Activated naive CD8-positive, alpha-beta T cell (primary cell): Measurements from ENCODE around the gene ADIPOR2.
A peak's percentile ranks its signal among the peaks of the same experiment; 100 is the strongest.

ENCODE experiments used
- H3K27ac Mint-ChIP-seq: one replicate; pipeline ENCODE4 v1.8.0; 2021; ENCODE audit warnings: mixed read lengths
- H3K27me3 Mint-ChIP-seq: one replicate; pipeline ENCODE4 v1.8.0; 2021; ENCODE audit warnings: mixed read lengths
- H3K36me3 Mint-ChIP-seq: one replicate; pipeline ENCODE4 v1.8.0; 2021; ENCODE audit warnings: mixed read lengths
- H3K4me1 Mint-ChIP-seq: one replicate; pipeline ENCODE4 v1.8.0; 2021; ENCODE audit warnings: low read depth, mixed read lengths
- H3K4me3 Mint-ChIP-seq: one replicate; pipeline ENCODE4 v1.8.0; 2021; ENCODE audit warnings: mild to moderate bottlenecking, mixed read lengths
- H3K9me3 Mint-ChIP-seq: one replicate; pipeline ENCODE4 v1.8.0; 2021; ENCODE audit warnings: low read depth, mixed read lengths

Gene ADIPOR2

GRCh38 chr12:1799051-1799881 lies 108.4 kb downstream of the ADIPOR2 start:
- H3K36me3 Mint-ChIP-seq = no peaks in the 10 kb centered on the region
- H3K4me3 Mint-ChIP-seq = no peak overlapping the region
- peaks cover 6% of the 10 kb centered on the region for H3K4me1 Mint-ChIP-seq
- no peaks in the 10 kb centered on the region for H3K9me3 Mint-ChIP-seq
- no peaks in the 10 kb centered on the region for H3K27me3 Mint-ChIP-seq
- no peak overlapping the region for H3K27ac Mint-ChIP-seq

- no peak overlapping the region for H3K4me3 Mint-ChIP-seq
- H3K27me3 Mint-ChIP-seq = no peaks in the 10 kb centered on the region
- H3K27ac Mint-ChIP-seq = no peak overlapping the region
- no peaks in the 10 kb centered on the region for H3K9me3 Mint-ChIP-seq
- H3K4me1 Mint-ChIP-seq = peaks cover 11% of the 10 kb centered on the region
- H3K36me3 Mint-ChIP-seq = no peaks in the 10 kb centered on the region
These were observed 109.1 kb downstream of the ADIPOR2 start for GRCh38 chr12:1799882-1800400.

- no peak overlapping the region for H3K27ac Mint-ChIP-seq
- H3K36me3 Mint-ChIP-seq = no peaks in the 10 kb centered on the region
- no peak overlapping the region for H3K4me3 Mint-ChIP-seq
- H3K4me1 Mint-ChIP-seq = peaks cover 10% of the 10 kb centered on the region
- no peaks in the 10 kb centered on the region for H3K27me3 Mint-ChIP-seq
- H3K9me3 Mint-ChIP-seq = no peaks in the 10 kb centered on the region
These were observed 109.8 kb downstream of the ADIPOR2 start for GRCh38 chr12:1800401-1801302.

- Mint-ChIP-seq H3K4me1 (peaks cover 7% of the 10 kb centered on the region), H3K27me3 (no peaks in the 10 kb centered on the region), H3K9me3 (no peaks in the 10 kb centered on the region), H3K4me3 (no peak overlapping the region), H3K27ac (no peak overlapping the region), H3K36me3 (no peaks in the 10 kb centered on the region)
These were observed 110.6 kb downstream of the ADIPOR2 start for GRCh38 chr12:1801303-1801975.

- H3K27me3 Mint-ChIP-seq = no peaks in the 10 kb centered on the region
- no peak overlapping the region for H3K4me3 Mint-ChIP-seq
- no peak overlapping the region for H3K27ac Mint-ChIP-seq
- no peaks in the 10 kb centered on the region for H3K36me3 Mint-ChIP-seq
- H3K4me1 Mint-ChIP-seq = peaks cover 5% of the 10 kb centered on the region
- H3K9me3 Mint-ChIP-seq = no peaks in the 10 kb centered on the region
These were observed 112.9 kb downstream of the ADIPOR2 start for GRCh38 chr12:1803736-1804135.

- Mint-ChIP-seq H3K4me3 (no peak overlapping the region), H3K4me1 (peaks cover 5% of the 10 kb centered on the region), H3K27ac (peak overlapping the region; percentile 85), H3K27me3 (no peaks in the 10 kb centered on the region), H3K9me3 (no peaks in the 10 kb centered on the region), H3K36me3 (no peaks in the 10 kb centered on the region)
These were observed 113.9 kb downstream of the ADIPOR2 start for GRCh38 chr12:1804545-1805332.

GRCh38 chr12:1805441-1806081 lies 114.7 kb downstream of the ADIPOR2 start:
- no peaks in the 10 kb centered on the region for H3K36me3 Mint-ChIP-seq
- no peak overlapping the region for H3K27ac Mint-ChIP-seq
- no peaks in the 10 kb centered on the region for H3K27me3 Mint-ChIP-seq
- no peak overlapping the region for H3K4me3 Mint-ChIP-seq
- peaks cover 11% of the 10 kb centered on the region for H3K4me1 Mint-ChIP-seq
- H3K9me3 Mint-ChIP-seq = no peaks in the 10 kb centered on the region

GRCh38 chr12:1806301-1807086 lies 115.6 kb downstream of the ADIPOR2 start:
- Mint-ChIP-seq H3K27me3 (no peaks in the 10 kb centered on the region), H3K9me3 (no peaks in the 10 kb centered on the region), H3K27ac (no peak overlapping the region), H3K4me3 (no peak overlapping the region), H3K36me3 (no peaks in the 10 kb centered on the region), H3K4me1 (peaks cover 13% of the 10 kb centered on the region)

GRCh38 chr12:1807087-1807860 lies 116.4 kb downstream of the ADIPOR2 start:
- no peak overlapping the region for H3K27ac Mint-ChIP-seq
- H3K9me3 Mint-ChIP-seq = no peaks in the 10 kb centered on the region
- peaks cover 16% of the 10 kb centered on the region for H3K4me1 Mint-ChIP-seq
- H3K4me3 Mint-ChIP-seq = no peak overlapping the region
- H3K27me3 Mint-ChIP-seq = no peaks in the 10 kb centered on the region
- H3K36me3 Mint-ChIP-seq = no peaks in the 10 kb centered on the region

GRCh38 chr12:1808036-1808797 lies 117.3 kb downstream of the ADIPOR2 start:
- H3K27ac Mint-ChIP-seq = no peak overlapping the region
- H3K4me3 Mint-ChIP-seq = no peak overlapping the region
- no peaks in the 10 kb centered on the region for H3K36me3 Mint-ChIP-seq
- peaks cover 16% of the 10 kb centered on the region for H3K4me1 Mint-ChIP-seq
- H3K27me3 Mint-ChIP-seq = no peaks in the 10 kb centered on the region
- H3K9me3 Mint-ChIP-seq = no peaks in the 10 kb centered on the region

GRCh38 chr12:1808798-1809480 lies 118.1 kb downstream of the ADIPOR2 start:
- peaks cover 16% of the 10 kb centered on the region for H3K4me1 Mint-ChIP-seq
- no peaks in the 10 kb centered on the region for H3K36me3 Mint-ChIP-seq
- no peaks in the 10 kb centered on the region for H3K27me3 Mint-ChIP-seq
- H3K4me3 Mint-ChIP-seq = no peak overlapping the region
- H3K27ac Mint-ChIP-seq = no peak overlapping the region
- no peaks in the 10 kb centered on the region for H3K9me3 Mint-ChIP-seq
